ENCODE results near the gene TBK1. TPM values are rescaled to one million over a fixed set of nuclear protein-coding genes. Genes with fewer than 3 reads are reported as not detected.
A peak's percentile ranks its signal among the peaks of the same experiment; 100 is the strongest.

TBK1 gene
- total RNA-seq, 3 donors from 2014 or later (not counting 1 experiment from before 2014, with no cell fraction given): 48.4 to 57.1 (median 48.8) TPM

DNA sequence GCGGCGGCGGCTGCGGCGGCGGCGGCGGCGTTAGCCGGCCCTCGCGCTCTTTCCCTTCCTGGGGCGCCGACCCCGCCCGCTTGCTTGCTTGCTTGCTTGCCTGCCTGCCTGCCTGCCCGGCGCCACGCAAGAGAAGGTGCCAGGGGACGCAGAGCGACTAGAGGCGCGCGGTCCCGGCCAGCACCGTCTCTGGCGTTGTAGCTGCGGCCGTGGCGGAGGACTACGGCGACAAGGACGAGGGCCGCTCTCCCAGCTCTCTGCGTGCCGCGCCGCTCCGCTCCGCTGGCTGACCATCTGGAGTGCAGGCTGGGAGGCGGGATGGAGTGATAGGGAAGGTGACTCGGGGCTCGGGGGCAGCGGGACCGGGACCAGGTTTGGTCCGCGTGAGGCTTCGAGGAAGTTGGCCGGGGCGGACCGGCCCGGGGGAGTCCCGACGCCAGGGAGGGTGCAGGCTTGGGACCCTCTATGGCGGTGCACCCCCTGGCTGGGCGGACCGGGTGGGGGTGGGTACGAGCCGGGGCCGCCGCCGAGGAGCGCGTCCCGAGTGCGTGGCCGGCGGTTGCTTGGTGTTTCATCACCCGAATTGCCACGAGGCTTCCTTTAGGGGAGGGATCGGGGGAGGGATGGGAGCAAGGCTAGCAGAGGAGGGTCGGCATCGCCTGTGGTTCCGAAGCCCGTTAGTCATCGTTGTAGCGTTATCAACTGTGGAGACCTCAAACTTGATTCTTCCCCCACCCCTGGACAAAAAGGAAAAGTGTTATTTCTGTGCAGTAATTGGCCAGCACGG is 47.3 kb upstream of the TBK1 start:
- Mint-ChIP-seq H3K4me1 (peaks cover 8 to 15% of the 10 kb centered on the region in 2 donors), H3K27me3 (ENCODE audit: low read depth in 2 of 2) (peaks cover 8 to 9% of the 10 kb centered on the region in 2 donors), H3K9me3 (no peaks in the 10 kb centered on the region), H3K27ac (peak overlapping the region; percentile 88 to 98), H3K4me3 (peak overlapping the region; percentile 99), H3K36me3 (no peaks in the 10 kb centered on the region)
- Histone ChIP-seq H3K36me3 (ENCODE audit: control insufficient read depth, insufficient read depth, low read length) (no peaks in the 10 kb centered on the region), H3K27me3 (ENCODE audit: control insufficient read depth, insufficient read depth, low read length) (no peaks in the 10 kb centered on the region), H3K4me3 (ENCODE audit: low read length) (peak overlapping the region; percentile 100), H3K27ac (ENCODE audit: low read length) (peak overlapping the region; percentile 96), H3K4me1 (ENCODE audit: control insufficient read depth, insufficient read depth, low read length) (peaks cover 18% of the 10 kb centered on the region), H3K9me3 (ENCODE audit: control insufficient read depth, insufficient read depth, low read length) (no peaks in the 10 kb centered on the region)
- intact Hi-C loops (cut with micrococcal nuclease): loop anchor here (1.0 to 10.0 kb wide), 3 partner anchors 48 to 760 kb away; partner anchors contain the start of genes KICS2, LEMD3 and TBK1
- under 1% methylated on average over 78 of the region's 78 CpGs for WGBS (ENCODE audit: insufficient coverage)
- ATAC-seq (peak; percentile 1 to 10 (median 1)), DNase-seq (peak in 1 of 2 donors; percentile 63)
- TF ChIP-seq, protein P1, sequence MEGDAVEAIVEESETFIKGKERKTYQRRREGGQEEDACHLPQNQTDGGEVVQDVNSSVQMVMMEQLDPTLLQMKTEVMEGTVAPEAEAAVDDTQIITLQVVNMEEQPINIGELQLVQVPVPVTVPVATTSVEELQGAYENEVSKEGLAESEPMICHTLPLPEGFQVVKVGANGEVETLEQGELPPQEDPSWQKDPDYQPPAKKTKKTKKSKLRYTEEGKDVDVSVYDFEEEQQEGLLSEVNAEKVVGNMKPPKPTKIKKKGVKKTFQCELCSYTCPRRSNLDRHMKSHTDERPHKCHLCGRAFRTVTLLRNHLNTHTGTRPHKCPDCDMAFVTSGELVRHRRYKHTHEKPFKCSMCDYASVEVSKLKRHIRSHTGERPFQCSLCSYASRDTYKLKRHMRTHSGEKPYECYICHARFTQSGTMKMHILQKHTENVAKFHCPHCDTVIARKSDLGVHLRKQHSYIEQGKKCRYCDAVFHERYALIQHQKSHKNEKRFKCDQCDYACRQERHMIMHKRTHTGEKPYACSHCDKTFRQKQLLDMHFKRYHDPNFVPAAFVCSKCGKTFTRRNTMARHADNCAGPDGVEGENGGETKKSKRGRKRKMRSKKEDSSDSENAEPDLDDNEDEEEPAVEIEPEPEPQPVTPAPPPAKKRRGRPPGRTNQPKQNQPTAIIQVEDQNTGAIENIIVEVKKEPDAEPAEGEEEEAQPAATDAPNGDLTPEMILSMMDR (IDR thresholded peaks at IDR 0.05): no peak

DNA sequence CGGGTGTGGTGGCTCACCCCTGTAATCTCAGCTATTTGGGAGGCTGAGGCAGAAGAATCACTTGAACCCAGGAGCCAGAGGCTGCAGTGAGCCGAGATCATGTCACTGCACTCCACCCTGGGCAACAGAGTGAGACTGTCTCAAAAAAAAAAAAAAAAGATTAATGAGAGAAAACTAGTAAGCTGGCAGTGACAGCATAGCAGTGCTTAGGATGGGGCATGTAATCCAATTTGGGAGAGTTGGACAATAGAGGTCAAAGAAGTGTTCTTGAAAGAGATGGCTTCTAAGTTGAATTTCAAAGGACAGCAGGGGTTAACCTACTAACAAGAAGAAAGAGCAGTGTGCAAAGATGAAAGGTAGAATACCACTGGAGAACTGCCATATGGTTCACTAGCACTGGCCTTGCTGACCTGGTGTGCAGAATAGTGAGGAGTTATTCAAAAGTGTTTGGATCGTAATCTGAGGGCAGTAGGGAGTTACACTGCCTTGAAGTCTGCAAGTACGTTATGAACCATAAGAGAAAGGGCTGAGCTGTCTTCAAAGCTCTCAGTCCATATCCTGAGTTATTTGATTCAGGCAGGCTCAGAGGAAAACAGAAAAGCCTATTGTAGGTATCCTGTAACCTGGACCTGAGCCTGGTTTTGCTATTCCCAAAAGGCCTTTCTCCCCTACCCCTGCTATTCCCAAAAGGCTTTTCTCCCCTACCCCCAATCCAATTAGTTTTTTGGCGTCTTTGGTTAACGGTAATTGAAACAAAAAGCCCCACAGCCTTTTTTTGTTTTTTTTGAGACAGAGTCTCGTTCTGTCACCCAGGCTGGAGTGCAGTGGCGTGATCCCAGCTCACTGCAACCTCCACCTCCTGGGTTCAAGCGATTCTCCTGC is 44.3 kb upstream of the TBK1 start:
- peaks cover 25% of the 10 kb centered on the region for H3K36me3 ChIP-seq (ENCODE audit: control insufficient read depth, insufficient read depth, low read length)
- no peak overlapping the region for H3K4me3 ChIP-seq (ENCODE audit: low read length)
- TF ChIP-seq, protein P1 (IDR thresholded peaks at IDR 0.05): no peak
- no peak for DNase-seq
- intact Hi-C loops (cut with micrococcal nuclease): loop anchor here (10.0 kb wide), 1 partner anchor 757 kb away; the partner anchor contains the start of gene LEMD3
- peaks cover 14% of the 10 kb centered on the region for H3K36me3 Mint-ChIP-seq
- H3K9me3 ChIP-seq (ENCODE audit: control insufficient read depth, insufficient read depth, low read length): no peaks in the 10 kb centered on the region
- no peak overlapping the region for H3K4me3 Mint-ChIP-seq
- H3K27me3 ChIP-seq (ENCODE audit: control insufficient read depth, insufficient read depth, low read length): no peaks in the 10 kb centered on the region
- H3K4me1 ChIP-seq (ENCODE audit: control insufficient read depth, insufficient read depth, low read length): peaks cover 18% of the 10 kb centered on the region
- H3K4me1 Mint-ChIP-seq: peaks cover 11 to 12% of the 10 kb centered on the region in 2 donors
- no peaks in the 10 kb centered on the region for H3K27me3 Mint-ChIP-seq (ENCODE audit: low read depth in 2 of 2)
- H3K27ac Mint-ChIP-seq: peak overlapping the region in 1 of 2 donors; percentile 36
- H3K27ac ChIP-seq (ENCODE audit: low read length): no peak overlapping the region
- H3K9me3 Mint-ChIP-seq: no peaks in the 10 kb centered on the region
- ATAC-seq: no peak
- WGBS (ENCODE audit: insufficient coverage): 88% methylated on average over 9 of the region's 9 CpGs

DNA sequence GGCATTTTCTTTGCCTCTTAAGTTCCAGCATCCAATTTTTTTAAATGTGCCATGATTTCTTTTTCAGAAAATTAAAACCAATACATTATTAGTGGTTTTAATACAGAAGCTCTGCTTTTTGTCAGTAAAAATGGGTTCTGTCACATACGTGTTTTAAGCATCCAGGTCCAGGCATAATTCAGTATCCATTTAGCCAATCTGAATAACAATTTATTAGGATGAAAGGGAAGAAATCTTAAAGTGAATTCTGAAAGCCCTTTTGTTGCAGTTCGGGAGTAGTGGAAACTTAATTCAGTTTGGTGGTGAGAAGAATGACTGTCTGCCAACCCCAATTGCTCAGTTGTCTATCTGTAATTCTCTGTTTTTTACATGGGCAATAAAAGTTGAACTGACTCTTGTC is 40.5 kb upstream of the TBK1 start:
- no peak for DNase-seq
- TF ChIP-seq, protein P1 (IDR thresholded peaks at IDR 0.05): no peak
- H3K4me1 Mint-ChIP-seq: peaks cover 0 to 4% of the 10 kb centered on the region in 2 donors
- H3K36me3 Mint-ChIP-seq: peaks cover 20% of the 10 kb centered on the region
- Histone ChIP-seq H3K27ac (ENCODE audit: low read length) (no peak overlapping the region), H3K36me3 (ENCODE audit: control insufficient read depth, insufficient read depth, low read length) (peaks cover 58% of the 10 kb centered on the region), H3K27me3 (ENCODE audit: control insufficient read depth, insufficient read depth, low read length) (no peaks in the 10 kb centered on the region), H3K4me1 (ENCODE audit: control insufficient read depth, insufficient read depth, low read length) (no peaks in the 10 kb centered on the region), H3K4me3 (ENCODE audit: low read length) (no peak overlapping the region), H3K9me3 (ENCODE audit: control insufficient read depth, insufficient read depth, low read length) (no peaks in the 10 kb centered on the region)
- H3K27me3 Mint-ChIP-seq (ENCODE audit: low read depth in 2 of 2): no peaks in the 10 kb centered on the region
- intact Hi-C loops (cut with micrococcal nuclease): no loop called here
- 97% methylated on average over 2 of the region's 2 CpGs for WGBS (ENCODE audit: insufficient coverage)
- H3K9me3 Mint-ChIP-seq: no peaks in the 10 kb centered on the region
- H3K4me3 Mint-ChIP-seq: no peak overlapping the region
- no peak overlapping the region for H3K27ac Mint-ChIP-seq
- ATAC-seq: no peak

All from natural killer cell (primary cell).